HG02885 (cell line): ENCODE measurements around the gene MBLAC2.

ENCODE experiments used
- ATAC-seq: cut with Tn5 transposase; IDR thresholded peaks from one replicate; pipeline ENCODE4 v1.9.1; 2021; ENCODE audit warnings: mild to moderate bottlenecking; ENCODE audit not compliant: unreplicated experiment, poor library complexity

MBLAC2 gene

DNA sequence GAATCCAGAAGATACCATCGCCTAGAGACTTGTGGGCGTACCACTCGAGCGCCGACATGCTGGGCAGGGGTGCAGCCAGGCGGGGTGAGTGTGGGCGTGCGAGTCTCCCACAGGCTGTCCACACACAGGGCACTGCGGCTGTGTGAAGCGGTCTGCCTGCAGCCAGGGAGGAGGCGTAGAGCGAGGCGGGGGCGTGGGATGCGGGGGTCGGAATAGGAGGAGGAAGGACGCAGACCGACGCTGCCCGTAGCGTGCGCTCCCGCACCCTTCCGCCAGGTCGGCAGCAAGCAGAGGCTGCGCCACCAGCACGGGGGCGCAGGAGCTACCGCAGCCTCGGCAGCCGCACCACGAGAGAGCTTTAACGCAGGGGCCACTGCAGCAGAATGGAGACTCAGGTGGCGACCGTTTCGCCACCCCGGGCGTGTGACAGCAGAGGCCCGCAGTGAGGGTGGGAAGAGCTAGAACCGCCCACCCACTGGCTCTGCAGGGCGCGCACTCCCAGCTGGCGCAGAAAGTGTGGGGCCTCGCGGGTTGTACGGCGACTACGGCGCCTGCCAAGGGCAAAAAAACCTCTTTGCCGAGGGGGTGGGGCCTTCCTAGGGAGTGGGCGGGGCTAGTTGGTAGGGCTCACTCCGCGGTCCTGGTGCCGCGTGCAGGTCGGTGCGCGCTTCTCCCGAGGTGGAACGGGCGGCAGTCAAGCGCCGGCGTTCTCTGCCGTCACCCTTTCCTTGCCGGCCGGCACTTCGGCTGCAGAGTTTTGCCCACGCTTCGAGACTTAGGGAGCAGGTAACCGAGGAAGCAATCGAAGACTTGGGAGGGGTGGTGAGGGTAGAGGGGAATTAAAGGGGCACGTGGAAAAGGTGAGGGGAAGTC is at the start of gene MBLAC2, which contains the start of gene POLR3G:
Gene MBLAC2, minus strand, starts transcription at position 537 of the 873 bp plus-strand sequence. Its CDS starts 479 bp downstream, at position 58.
Gene POLR3G, plus strand, starts transcription at position 630 of the 873 bp plus-strand sequence. CDS start 10,704 bp downstream, outside the sequence.
- ATAC-seq, result peak; percentile 86

DNA sequence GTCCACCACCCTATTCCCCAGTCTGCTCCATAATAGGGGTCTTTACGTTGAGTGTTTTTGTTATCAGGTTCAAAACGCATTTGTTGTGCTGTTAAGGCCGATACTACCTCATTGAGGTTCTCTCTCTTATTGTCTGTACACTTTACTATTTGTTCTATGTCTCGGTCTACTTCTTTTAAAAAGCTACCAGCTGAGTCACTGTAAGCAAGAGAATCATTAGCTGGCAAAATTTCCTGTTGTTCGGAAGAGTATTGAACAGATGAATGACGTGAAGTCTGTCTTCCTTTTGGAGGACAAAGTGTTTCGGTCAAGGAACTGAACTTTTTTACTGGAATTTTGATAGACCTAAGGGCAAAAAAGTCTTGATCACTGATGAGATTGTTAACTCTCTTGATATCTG is 44.5 kb upstream of the MBLAC2 start:
- ATAC-seq, result no peak

DNA sequence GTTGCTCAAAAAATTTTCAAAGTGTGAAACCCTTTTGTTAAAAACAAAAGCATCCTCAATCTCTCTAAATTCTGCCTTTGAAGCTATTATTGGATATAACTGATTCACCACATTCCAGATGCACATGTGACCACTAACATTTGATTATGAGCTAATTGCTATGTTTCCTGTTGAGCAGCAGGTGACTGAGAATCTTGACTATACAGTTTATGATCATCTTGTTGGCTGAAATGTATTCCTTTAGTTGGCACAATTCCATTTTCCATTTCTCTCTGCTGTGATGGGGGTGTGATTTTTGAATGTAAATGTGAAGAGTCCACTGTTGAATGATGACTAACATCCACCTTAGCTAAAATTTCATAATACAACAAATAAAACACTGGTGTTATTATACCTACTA is 44.1 kb upstream of the MBLAC2 start:
- ATAC-seq, result no peak

DNA sequence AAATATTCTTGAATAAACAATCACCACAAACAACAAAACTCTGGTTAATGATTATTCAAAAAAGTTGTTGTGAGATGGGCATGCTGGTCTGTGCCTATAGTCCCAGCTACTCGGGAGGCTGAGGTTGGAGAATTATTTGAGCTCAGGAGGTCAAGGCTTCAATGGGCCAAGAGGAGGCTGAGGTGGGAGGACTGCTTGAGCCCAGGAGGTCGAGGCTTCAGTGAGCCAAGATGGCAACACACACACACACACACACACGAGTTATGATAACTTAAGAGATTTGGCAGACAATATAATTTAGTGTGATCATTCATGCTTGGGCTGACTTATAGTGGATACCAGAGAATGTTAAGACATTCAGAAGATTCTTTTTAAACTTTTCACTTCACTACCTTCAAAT is 39.9 kb upstream of the MBLAC2 start:
- no peak for ATAC-seq

DNA sequence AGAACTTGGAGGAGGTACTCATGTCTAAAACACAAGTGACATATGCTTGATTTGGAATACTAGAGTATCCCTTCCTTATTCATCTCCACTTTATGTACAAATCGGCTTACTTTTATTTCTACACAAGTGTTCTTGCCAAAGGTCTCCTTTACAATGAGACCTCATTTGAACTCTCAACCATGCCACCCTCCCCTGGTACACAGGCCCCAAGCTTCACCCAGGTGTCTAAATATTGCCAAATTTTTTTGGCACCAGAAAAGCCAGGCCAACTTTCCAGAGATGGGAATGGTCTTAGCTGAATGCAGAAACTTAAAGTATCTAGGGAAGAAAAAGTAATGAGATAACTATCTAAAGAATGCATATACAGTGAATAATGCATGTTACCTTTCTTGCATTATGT is 35.9 kb upstream of the MBLAC2 start:
- ATAC-seq, result no peak

GRCh38 chr5:90506221-90506620 is 31.6 kb upstream of the MBLAC2 start:
- no peak for ATAC-seq

- ATAC-seq, result no peak
Measured at GRCh38 chr5:90504743-90505142, 30.2 kb upstream of the MBLAC2 start.

- no peak for ATAC-seq
Measured at GRCh38 chr5:90503596-90503995, 29.0 kb upstream of the MBLAC2 start.

DNA sequence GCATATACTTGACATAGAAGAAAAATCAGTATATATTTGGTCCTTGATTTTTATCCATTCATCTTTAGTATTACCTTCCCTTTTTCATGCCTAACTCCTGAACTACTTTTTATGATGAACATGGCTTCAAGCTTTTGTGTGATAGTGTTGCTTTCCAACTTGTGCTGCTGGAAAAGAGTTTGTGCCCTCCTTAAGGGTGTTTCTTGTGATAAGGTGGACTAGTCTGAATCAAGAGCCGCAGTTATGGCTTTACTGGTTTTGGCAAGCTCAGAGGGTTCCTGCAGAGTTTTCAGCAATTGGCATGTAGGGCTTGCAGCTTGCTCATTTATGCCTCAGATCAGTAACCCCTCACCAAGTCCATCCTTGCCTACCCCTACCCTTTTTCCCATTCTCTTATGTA is 20.6 kb upstream of the MBLAC2 start:
- no peak for ATAC-seq

GRCh38 chr5:90494043-90494442 is 19.5 kb upstream of the MBLAC2 start:
- ATAC-seq, result no peak

DNA sequence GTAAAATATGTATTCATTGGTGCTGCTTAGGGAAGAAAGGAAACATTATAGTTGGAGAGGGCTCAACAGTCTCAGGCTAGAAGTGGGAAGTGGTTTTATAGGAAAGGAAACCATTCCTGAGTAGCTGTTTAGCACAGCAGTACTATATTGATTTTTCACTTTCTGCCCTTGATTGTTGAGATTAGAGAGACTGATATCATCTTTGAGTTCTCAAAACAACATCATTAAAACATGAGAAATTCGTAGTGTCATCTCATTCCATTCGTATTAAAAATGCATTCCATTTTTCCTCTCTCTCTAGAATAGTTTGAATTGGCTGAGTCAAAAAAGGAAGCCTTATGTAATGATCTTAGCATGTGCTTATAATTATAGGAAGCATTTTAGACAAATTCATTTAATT is 14.2 kb upstream of the MBLAC2 start:
- ATAC-seq, result no peak

DNA sequence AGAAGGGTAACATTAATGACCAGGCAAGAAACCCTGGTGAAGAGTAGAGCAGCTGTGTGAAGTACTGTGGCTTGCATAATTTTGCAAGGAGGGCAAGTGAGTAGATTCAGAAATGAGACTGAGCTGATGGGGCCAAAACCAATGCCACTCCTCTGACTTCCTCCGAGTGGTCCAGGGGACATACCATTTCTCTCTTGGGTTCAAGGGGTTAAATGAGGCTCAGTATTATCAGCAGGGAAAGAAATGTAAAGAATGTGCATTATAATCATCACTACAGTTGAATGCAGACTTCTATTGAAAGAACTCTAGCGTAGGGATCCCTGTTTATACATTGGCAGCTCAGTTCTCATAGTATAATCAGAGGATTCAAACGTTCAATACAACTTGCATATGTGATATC is 10.0 kb upstream of the MBLAC2 start:
- ATAC-seq, result no peak

GRCh38 chr5:90483206-90483605 is 8.6 kb upstream of the MBLAC2 start:
- ATAC-seq, result no peak

- no peak for ATAC-seq
Measured at GRCh38 chr5:90480699-90481098, 6.1 kb upstream of the MBLAC2 start.

DNA sequence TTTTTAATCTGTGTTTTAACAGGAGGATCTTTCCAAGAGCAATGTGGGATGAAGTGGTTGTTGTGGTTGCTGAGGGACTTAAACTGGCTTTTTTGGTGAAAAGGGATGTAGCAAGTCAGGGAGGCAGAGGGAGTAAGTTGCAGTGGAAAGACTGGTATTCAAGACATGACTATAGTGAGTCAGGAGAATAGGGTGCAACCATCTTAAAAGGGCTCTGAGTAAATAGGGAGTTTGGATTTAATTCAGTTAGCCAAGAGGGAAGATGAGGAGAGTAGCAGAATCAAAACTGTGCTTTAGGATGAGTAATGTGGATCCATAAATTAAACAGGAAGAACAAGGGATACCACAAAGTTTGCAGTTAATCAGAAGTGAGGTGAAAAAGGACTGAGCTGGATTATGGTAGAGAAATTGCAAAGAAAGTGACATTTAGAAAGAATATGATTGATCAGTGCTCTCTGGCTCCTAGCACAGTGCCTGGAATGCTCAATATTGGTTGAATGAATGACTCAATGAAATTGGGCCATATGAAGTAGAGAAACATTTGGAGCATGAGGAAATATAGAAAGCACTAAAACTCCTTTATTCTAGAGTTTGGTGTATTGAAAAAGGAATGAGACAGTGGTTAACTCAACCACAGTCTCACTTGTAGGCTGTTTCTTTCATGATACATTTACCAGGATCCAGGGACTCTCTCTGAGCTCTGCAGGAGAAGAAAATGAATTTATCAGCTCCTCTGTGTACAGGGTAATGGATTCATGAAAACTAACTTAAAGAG is 5.2 kb upstream of the MBLAC2 start:
- no peak for ATAC-seq

- ATAC-seq, result no peak
Measured at GRCh38 chr5:90477621-90478215, 3.1 kb upstream of the MBLAC2 start.

DNA sequence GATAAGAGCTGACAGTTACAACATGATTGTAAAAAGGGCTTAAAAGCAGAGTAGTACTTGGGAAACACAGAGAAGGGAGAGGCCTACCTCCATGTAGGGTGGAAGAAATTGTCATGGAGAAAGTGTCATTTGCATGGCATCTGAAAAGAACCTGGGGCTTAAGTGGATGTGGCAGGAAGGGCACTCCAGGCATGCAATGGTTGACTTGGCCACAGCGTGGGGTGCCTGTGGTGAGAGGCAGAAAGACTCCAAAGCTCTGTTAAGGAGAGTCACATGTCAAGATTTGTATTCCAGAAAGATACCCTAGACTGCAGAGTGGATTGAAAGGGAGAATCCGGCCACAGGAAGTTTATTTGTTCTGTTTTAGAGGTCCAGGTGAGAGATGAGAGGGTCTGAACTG is 2.5 kb upstream of the MBLAC2 start:
- ATAC-seq, result no peak

- ATAC-seq, result no peak
Measured at GRCh38 chr5:90476391-90476790, 1.8 kb upstream of the MBLAC2 start.

GRCh38 chr5:90475436-90475980 is 937 bp upstream of the MBLAC2 start:
- ATAC-seq, result no peak

DNA sequence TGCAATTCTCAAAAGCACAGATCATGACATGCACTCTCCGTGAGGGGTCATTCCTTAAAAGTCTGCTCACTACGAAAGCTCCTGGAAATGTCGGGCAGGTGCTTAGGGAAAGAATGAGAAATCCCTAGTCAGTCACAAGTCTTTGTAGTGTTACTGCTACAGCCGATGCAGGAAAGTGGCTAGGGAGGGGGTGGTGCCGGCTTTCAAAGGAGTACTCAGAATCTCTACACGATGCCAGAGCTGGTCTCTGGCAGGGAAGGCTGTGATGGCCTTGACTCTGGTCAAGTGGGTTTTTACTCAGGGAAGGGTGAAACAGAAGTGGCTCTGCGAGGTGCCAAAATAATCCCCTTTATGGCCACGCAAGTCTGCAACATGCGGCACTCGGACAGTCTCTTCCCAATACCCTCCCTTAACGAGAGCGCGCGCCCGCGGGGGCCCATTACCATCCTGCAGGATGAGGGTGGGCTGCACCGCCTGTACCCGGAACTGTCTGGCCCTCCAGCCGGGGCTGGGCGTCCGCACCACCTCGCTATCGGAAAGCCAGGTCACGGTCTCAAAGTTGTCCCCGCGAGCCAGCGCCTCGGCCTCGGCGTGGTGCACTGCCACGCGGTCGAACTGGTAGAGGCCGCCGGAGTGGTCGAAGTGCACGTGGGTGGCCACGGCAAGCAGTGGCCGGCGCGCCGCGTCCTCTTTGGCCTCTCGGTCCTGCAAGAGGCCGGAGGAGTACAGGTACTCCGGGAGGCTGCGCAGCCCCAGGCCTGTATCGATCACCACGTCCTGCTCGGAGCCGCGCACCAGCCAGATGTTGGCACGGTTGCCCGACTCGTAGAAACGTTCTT is 956 bp downstream of the MBLAC2 start:
- ATAC-seq, result peak; percentile 18
